WERI-Rb-1 (cell line): Measurements from ENCODE around the gene ENPP6.

Experiments
- DNase-seq: peaks from one replicate; pipeline ENCODE4 v3.0.0-alpha.2; 2020
- H3K27ac ChIP-seq: fragments of 250-450 bp; sonication (Bioruptor Pico); 2 replicates; pipeline ENCODE4 v1.5.1; 2020; ENCODE audit warnings: mild to moderate bottlenecking, moderate library complexity
- H3K27me3 ChIP-seq: fragments of 250-450 bp; sonication (Bioruptor Pico); 2 replicates; pipeline ENCODE4 v1.5.1; 2021; ENCODE audit warnings: mild to moderate bottlenecking, low read depth, moderate library complexity; ENCODE audit not compliant: insufficient read depth, severe bottlenecking
- H3K36me3 ChIP-seq: fragments of 250-450 bp; sonication (Bioruptor Pico); 2 replicates; pipeline ENCODE4 v1.5.1; 2020; ENCODE audit warnings: mild to moderate bottlenecking, moderate library complexity
- H3K4me3 ChIP-seq: 2 replicates; pipeline ENCODE4 v1.5.1; 2011; ENCODE audit warnings: low read depth, mild to moderate bottlenecking, control low read depth, low read length
- H3K9me3 ChIP-seq: fragments of 250-450 bp; sonication (Bioruptor Pico); 2 replicates; pipeline ENCODE4 v1.5.1; 2021; ENCODE audit warnings: mild to moderate bottlenecking, moderate library complexity; ENCODE audit not compliant: severe bottlenecking
- TF ChIP-seq, protein P1 (sequence below): IDR thresholded peaks from 2 replicates; pipeline ENCODE4 v1.5.1; 2011; ENCODE audit warnings: low read depth, mild to moderate bottlenecking, control low read depth, inconsistent platforms, low read length

Gene ENPP6

GRCh38 chr4:184150102-184150839 is 67.4 kb downstream of the ENPP6 start:
- Histone ChIP-seq H3K27ac (no peak overlapping the region), H3K27me3 (no peaks in the 10 kb centered on the region), H3K36me3 (no peaks in the 10 kb centered on the region), H3K9me3 (peaks cover 4% of the 10 kb centered on the region), H3K4me3 (no peak overlapping the region)
- DNase-seq: no peak
- TF ChIP-seq, protein P1, sequence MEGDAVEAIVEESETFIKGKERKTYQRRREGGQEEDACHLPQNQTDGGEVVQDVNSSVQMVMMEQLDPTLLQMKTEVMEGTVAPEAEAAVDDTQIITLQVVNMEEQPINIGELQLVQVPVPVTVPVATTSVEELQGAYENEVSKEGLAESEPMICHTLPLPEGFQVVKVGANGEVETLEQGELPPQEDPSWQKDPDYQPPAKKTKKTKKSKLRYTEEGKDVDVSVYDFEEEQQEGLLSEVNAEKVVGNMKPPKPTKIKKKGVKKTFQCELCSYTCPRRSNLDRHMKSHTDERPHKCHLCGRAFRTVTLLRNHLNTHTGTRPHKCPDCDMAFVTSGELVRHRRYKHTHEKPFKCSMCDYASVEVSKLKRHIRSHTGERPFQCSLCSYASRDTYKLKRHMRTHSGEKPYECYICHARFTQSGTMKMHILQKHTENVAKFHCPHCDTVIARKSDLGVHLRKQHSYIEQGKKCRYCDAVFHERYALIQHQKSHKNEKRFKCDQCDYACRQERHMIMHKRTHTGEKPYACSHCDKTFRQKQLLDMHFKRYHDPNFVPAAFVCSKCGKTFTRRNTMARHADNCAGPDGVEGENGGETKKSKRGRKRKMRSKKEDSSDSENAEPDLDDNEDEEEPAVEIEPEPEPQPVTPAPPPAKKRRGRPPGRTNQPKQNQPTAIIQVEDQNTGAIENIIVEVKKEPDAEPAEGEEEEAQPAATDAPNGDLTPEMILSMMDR: no peak

GRCh38 chr4:184148738-184149637 is 68.7 kb downstream of the ENPP6 start:
- DNase-seq: no peak
- H3K27ac ChIP-seq: no peak overlapping the region
- H3K27me3 ChIP-seq: no peaks in the 10 kb centered on the region
- peaks cover 4% of the 10 kb centered on the region for H3K9me3 ChIP-seq
- TF ChIP-seq, protein P1: no peak
- H3K36me3 ChIP-seq: no peaks in the 10 kb centered on the region
- no peak overlapping the region for H3K4me3 ChIP-seq

DNA sequence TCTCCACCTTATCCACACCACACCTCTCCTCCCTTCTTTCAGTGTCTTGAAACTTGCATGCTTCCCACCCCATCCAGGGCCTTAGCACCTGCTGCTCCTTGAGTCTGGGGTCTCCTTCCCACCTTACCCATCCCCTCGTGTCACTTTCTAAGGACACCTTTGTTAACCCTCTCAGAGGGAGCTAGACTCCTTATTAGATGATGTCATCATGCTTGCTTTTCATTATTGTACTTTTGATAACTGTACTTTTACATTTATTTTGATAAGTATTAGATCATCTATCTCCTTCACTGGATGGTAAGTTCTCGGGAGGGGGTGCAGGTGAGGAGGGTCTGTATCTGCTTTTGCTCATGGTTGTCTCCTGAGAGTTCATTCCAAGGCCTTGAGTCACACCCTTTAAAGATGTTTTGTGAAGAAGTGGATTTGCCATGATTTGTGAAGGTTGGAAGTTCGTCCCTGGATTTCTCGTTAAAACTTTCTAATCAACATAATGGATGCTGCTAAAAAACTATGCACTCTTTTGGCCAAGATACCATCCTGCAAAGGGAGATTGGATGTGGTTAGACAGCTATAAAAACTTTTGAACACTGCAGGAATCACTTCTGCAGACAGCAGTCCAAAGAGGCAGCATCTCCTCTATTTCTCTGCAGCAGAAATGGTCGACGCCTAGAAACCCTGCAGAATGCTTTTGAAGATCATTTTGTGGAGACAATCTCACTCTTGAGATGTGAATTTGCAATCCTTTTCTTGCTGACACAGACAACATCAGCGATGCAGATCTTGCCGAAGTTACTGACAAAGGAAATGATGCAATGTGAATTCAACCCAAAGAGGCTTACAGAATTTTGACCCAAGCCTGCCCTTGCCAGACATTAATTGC is 69.6 kb downstream of the ENPP6 start:
- no peak overlapping the region for H3K27ac ChIP-seq
- no peak for DNase-seq
- no peak overlapping the region for H3K4me3 ChIP-seq
- no peaks in the 10 kb centered on the region for H3K27me3 ChIP-seq
- no peaks in the 10 kb centered on the region for H3K36me3 ChIP-seq
- TF ChIP-seq, protein P1: no peak
- H3K9me3 ChIP-seq: no peaks in the 10 kb centered on the region

GRCh38 chr4:184146951-184147350 is 70.7 kb downstream of the ENPP6 start:
- Histone ChIP-seq H3K27ac (no peak overlapping the region), H3K4me3 (no peak overlapping the region), H3K27me3 (no peaks in the 10 kb centered on the region), H3K36me3 (no peaks in the 10 kb centered on the region), H3K9me3 (no peaks in the 10 kb centered on the region)
- TF ChIP-seq, protein P1: no peak
- DNase-seq: no peak

GRCh38 chr4:184145596-184145995 is 72.1 kb downstream of the ENPP6 start:
- Histone ChIP-seq H3K4me3 (no peak overlapping the region), H3K36me3 (no peaks in the 10 kb centered on the region), H3K27me3 (no peaks in the 10 kb centered on the region), H3K9me3 (peaks cover 7% of the 10 kb centered on the region), H3K27ac (no peak overlapping the region)
- DNase-seq: no peak
- TF ChIP-seq, protein P1: no peak
